Measurements from ENCODE around the gene C9orf40.

The C9orf40 gene, protein sequence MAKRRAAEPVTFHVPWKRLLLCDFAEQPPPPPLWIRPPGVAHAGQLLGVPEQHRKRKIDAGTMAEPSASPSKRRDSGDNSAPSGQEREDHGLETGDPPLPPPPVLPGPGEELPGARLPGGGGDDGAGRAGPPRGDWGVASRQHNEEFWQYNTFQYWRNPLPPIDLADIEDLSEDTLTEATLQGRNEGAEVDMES

GRCh38 chr9:74952201-74953151 lies at the start of gene C9orf40:
C9orf40 (minus strand) TSS chr9:74952912; CDS start chr9:74952611, 301 bp downstream.
- peak; percentile 49 for DNase-seq

DNA sequence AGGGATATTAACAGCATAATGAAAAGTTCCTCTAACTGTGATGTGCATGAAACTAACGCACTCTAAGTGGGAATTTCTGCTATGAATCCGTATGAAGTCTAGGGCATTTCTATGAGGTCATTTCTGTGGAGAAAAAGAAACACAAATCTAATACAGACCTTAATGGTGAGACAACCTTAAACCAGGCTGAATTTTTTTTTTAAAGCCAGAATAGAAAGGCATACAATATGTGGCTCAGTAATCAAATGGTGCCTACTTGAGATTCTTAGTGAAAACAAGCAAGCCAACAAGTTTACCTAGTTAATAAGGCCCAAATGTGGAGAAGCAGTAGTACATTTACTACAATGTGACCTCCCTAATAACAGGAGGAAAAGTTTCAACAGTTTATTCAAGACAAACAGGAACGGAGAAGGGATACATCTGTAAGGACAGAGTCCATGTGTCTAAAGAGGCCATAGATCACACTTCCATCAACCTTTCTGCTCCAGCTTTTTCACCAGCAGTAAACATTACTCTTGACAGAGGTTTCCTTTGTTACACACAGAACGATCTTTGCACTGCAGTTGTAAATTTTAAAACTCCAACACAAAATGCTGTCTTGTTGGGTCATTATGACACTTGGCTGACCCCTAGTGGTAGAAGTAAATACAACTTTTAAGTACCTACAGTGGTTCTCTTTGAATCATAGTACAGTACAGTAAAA lies 49.2 kb upstream of the C9orf40 start:
- peak; percentile 39 for DNase-seq

DNA sequence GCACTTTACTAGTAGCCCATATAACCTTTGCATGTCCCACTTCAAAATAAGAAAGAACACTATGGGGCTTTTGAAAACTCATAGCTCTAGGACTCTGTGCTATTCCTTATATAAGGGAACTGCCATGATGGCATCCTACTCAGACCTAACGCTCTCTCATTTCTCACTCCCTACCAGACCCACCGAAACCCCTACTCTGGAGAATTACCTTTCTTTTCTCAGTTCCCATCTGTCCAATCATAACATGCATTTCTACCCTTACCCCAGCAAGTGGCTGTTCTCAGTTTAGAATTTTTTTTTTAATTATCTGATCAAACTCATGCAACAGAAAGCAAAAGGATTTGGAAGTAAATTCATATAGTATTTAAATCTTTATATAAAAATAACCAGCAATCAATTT lies 48.1 kb upstream of the C9orf40 start:
- no peak for DNase-seq

DNA sequence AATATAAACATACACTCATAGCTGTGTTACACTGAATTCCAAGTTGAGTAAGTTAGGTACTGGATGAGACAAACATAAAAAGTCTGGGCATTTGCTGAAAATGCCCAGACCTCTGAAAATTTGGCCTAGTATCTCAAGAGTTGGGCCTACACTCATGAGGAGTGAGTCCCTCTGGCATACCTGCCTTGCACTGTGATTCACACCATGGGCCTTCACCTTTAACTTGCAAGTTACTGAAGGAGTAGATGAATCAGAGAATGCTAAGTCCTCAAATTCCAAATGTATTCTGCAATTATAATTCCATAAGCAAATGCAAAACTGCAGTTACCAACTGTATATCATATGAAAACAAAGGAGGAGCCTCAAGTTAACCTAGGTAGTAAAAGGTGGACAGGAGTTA lies 32.3 kb upstream of the C9orf40 start:
- DNase-seq: no peak

DNA sequence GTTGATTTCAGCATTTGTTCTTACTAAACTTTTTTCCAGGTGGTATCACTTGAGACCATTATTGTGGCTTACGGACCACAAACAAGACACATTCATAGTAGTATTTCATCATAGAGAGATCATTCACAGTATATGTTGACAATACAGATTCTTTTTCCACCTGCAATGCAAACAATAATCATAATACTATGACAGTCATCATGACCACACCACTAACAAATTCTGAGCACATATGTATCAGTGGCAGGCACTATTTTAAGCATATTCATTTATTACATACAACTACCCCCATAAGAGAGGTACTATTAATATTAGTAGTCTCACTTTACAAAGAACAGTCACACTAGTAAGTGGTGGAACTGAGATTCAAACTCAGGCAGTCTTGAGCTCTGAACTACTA lies 31.0 kb upstream of the C9orf40 start:
- no peak for DNase-seq

DNA sequence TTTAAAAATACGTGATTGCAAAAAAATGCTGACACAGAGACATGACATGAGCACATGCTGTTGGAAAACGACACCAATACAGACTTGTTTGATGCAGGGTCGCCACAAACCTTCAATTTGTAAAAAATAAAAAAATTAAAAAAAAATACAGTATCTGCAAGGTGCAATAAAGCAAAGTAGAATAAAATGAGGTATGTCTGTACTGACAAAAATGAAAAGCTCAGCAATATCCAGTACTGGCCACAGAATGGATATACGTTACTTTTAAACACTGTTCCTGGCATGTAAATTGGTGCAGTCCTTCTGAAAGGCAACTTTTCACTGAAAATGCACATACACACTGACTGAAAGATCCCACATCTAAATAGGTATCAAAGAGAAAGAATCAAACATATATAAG lies 27.1 kb upstream of the C9orf40 start:
- no peak for DNase-seq

DNA sequence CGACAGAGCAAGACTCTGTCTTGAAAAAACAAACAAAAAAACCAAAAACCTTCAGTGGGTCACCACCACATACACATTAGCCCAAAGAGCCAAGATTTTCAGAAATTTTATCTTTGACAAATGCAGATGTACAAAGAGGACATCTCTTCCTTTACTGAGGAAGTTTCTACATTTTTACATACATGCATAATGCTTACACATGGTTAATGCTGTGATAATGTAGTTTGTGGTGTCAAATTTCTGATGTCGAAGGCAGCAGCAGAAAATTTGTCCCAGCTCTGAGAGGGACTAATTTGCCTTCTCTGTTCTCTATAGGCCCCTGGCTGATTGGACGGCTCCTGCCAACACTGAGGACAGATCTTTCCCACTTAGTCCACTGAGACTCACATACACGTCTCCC lies 24.6 kb upstream of the C9orf40 start:
- no peak for DNase-seq

- DNase-seq: no peak
Observed at GRCh38 chr9:74975538-74975937, 22.8 kb upstream of the C9orf40 start.

GRCh38 chr9:74974558-74974957 lies 21.8 kb upstream of the C9orf40 start:
- DNase-seq: no peak

DNA sequence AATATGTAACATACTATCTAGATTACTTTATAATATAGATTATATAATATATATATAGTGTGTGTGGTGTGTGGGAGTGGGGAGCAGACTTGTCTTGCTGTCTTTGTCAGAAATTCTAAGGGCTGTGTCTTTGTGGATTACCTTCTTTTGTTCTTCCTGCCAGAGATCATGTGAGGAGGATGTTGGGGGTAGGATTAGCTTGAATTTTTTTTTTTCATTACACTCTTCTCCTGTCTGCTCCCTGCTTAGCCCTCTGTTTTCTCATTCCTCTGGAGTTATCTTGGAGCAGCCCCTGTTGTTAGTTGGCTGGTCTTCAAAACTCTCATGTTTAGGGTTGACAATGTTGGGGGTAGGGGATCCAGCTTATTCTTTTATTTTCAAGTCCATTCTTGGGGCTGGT lies 21.0 kb upstream of the C9orf40 start:
- DNase-seq: no peak

DNA sequence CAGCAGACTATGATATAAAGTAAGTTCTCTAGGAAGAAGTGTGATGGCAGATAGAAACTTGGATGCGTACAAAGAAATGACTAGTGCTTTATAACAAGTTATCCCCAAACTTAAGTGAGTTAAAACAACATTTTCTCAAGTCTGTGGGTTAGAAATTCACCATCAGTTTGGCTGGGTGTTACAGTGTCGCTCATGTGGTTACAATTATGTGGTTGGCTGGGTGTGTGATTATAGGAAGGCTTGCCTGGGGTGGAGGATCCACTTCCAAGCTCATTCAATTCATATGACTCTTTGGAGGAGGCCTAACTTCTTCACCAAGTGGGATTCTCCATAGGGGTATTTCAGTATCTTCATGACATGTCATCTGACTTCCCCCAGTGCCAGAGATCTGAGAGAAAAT lies 10.3 kb upstream of the C9orf40 start:
- DNase-seq: no peak

- no peak for DNase-seq
Observed at GRCh38 chr9:74961496-74961895, 8.8 kb upstream of the C9orf40 start.

DNA sequence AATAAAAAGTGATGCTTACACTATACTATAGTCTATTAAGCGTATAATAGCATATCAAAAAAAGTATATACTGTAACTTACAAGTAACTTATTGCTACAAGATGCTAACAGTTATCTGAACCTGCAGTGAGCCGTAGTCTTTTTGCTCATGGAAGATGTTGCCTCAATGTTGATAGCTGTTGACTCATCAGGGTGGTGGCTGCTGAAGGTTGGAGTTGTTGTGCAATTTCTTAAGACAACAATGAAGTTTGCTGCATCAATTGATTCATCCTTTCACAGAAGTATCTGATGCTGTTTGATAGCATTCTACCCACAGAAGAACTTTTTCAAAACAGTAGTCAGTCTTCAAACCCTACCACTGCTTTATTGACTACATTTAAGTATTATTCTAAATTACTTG lies 7.8 kb upstream of the C9orf40 start:
- DNase-seq: no peak

- no peak for DNase-seq
Observed at GRCh38 chr9:74958587-74958986, 5.9 kb upstream of the C9orf40 start.

DNA sequence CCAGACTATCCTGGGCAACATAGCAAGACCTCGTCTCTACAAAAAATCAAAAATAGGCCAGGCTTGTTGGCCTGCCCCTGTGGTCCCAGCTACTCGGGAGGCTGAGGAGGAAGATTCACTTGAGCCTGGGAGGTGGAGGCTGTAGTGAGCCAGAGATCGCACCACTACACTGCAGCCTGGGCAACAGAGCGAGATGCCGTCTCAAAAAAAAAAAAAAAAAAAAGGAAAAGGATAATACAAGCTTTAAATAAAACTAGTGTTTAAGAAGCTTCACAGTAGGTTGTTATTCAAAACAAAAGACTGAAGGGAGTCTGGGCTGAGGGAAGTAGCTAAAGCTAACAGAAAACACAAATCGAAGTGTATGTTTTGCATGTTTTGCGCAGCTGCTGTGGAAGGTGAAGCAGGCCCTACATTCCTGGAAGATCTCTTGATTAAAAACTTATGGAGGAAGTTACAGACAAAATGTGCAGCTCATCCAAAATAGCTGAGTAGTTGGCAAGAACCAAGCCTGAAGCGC lies 581 bp upstream of the C9orf40 start:
- DNase-seq: no peak

DNA sequence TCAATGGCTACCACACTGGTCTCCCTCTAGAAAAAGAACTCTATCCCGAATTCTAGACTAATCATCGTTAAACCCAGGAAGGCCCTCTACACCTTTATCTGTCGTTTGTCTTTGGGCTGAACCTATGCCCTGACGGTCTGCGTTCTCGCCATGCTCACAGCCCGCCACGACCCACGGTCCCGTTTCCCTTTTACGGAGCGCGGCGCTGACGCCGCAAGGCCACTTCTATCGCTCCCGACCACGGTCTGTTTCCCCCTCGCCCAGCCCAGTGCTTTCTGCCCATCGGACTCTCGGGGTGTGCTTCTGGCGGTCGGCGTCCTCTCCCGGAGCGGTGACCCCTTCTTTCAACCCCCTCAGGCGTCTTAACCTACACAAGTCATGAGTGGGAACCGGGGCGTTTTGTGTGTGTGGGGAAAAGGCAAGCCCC lies 974 bp downstream of the C9orf40 start:
- DNase-seq: peak; percentile 32

- DNase-seq: no peak
Observed at GRCh38 chr9:74951107-74951720, 1.5 kb downstream of the C9orf40 start.

GRCh38 chr9:74949859-74950855 lies 2.6 kb downstream of the C9orf40 start:
- no peak for DNase-seq

DNA sequence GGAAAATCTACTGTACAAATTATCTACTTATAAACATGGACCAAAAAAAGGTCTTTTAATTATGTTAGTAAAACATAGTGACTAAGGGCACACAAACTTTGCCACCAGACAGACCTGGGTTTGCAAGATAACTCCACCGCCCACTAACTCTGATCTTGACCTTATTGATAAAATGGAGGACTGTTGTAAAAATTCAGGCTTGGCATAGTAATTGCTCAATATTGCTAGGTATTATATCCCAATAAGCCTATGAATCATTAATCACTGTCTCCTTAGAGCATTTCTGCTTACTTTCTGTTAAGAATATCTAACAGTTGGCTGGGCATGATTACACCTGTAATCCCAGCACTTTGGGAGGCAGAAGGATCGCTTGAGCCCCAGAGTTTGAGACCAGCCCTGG lies 3.8 kb downstream of the C9orf40 start:
- DNase-seq: no peak

DNA sequence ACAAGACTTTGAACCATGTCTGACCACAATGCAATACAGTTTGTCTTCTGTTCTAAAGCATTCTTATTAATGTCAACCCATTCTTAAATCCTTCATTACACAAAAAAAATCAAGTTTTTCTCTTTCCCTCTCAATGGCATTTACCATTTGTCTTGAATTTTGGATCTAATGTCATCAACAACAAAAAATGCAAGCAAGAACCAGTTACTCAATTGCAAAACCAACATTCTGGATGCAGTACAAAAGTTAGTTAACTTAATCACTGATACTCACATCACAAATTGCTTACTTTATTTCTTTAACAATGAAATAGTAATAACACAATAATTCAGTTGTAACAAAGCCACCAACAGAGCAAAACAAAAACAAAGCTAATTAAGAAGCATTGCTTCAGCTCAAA lies 6.0 kb downstream of the C9orf40 start:
- no peak for DNase-seq

DNA sequence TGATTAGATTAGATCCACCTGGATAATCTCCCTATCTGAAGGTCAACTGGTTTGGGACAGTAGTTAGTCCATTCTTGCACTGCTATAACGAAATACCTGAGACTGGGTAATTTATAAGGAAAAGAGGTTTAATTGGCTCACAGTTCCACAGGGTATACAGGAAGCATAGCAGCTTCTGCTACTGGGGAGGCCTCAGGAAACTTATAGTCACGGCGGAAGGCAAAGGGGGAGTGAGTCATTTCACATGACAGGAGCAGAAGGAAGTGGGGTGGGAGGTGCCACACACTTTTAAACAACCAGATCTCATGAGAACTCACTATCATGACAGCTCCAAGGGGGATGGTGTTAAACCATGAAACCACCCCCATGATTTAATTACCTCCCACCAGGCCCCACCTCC lies 9.9 kb downstream of the C9orf40 start:
- DNase-seq: no peak

- DNase-seq: no peak
Observed at GRCh38 chr9:74940600-74940999, 12.1 kb downstream of the C9orf40 start.

Data from NCI-H2029 treated with DMSO at 0.1 percent for 48 hours (cell line).